Ovary (tissue), 9 donors: ENCODE data around the gene LIPF. TPM values are rescaled to one million over a fixed set of nuclear protein-coding genes. Genes with fewer than 3 reads are reported as not detected.

ENCODE experiments used
- DNase-seq, 5 donors: peaks; one replicate each; pipeline ENCODE4 v3.0.0-alpha.2; 2019 to 2020
- H3K27ac ChIP-seq, 2 donors: fragments of 200-600 bp; one replicate each; pipeline versions ENCODE4 v1.5.1 to v1.8.0; 2019 to 2022
- H3K27me3 ChIP-seq: fragments of 200-600 bp; one replicate; pipeline ENCODE4 v1.8.0; 2022
- H3K36me3 ChIP-seq: fragments of 200-600 bp; sonication (generic); one replicate; pipeline ENCODE4 v1.5.1; 2019
- H3K4me1 ChIP-seq: one replicate; pipeline ENCODE4 v1.8.1; 2013; ENCODE audit warnings: mild to moderate bottlenecking, moderate library complexity; ENCODE audit not compliant: insufficient read depth
- H3K4me3 ChIP-seq: fragments of 200-600 bp; sonication (generic); one replicate; pipeline ENCODE4 v1.5.1; 2017
- H3K9me3 ChIP-seq, 2 donors: fragments of 200-600 bp in 1 of 2; sonication (generic) in 1 of 2; one replicate each; pipeline versions ENCODE4 v1.5.1 to v1.8.1; 2013 to 2019; ENCODE audit warnings: mild to moderate bottlenecking in 1 of 2, moderate library complexity in 1 of 2
- CTCF ChIP-seq, 3 donors: fragments of 450-650 bp in 2 of 3; fragments of 200-600 bp in 1 of 3; IDR thresholded peaks; one replicate each; pipeline versions ENCODE4 v1.5.1 to v1.8.0; 2016 to 2022; ENCODE audit warnings: antibody characterized with exemption in 3 of 3, mild to moderate bottlenecking in 1 of 3
- EP300 ChIP-seq: sonication (generic); formaldehyde crosslinking; IDR thresholded peaks from one replicate; pipeline ENCODE4 v1.6.1; 2017; ENCODE audit warnings: antibody characterized with exemption
- POLR2A ChIP-seq: fragments of 450-650 bp; IDR thresholded peaks from one replicate; pipeline ENCODE4 v1.6.1; 2017; ENCODE audit warnings: antibody characterized with exemption, mild to moderate bottlenecking, moderate library complexity
- WGBS, 3 donors: extraction: QIAGEN DNeasy Blood & Tissue Kit in 1 of 3; methylation state at CpG; one replicate each; pipeline versions ENCODE4 v1.1.5 to v1.1.7; 2013 to 2017; 5-methylcytosine and 5-hydroxymethylcytosine counted together
- intact Hi-C, 4 donors: fragments of 100-400 bp; cut with DNase I; formaldehyde crosslinking; loops; one replicate each; pipeline versions ENCODE4 v1.11.0 to v1.15.1; 2022 to 2023
- polyA plus RNA-seq, 2 donors: library from polyadenylated mRNA; stranded (reverse); fragments of 200-250 nt in 1 of 2; fragments of 350-450 nt in 1 of 2; fragmentation: Illumina TruSeq in 1 of 2; extraction: RNeasy Lipid Tissue Mini Kit (QIAGEN cat#74804) in 1 of 2; gene quantifications; one replicate each; pipeline ENCODE4 v1.2.3, GENCODE V29; 2013 to 2014
- total RNA-seq, 7 donors: library from RNA; depleted of rRNA in 2 of 7; stranded (reverse); fragments of >200 nt in 2 of 7; fragmentation: NEBNext Ultra II Directional in 3 of 7; extraction: Animal tissue kit (Norgen Biotek cat#: 25700) in 3 of 7; gene quantifications; one replicate each; pipeline versions ENCODE4 v1.1.0 to v1.2.4, GENCODE V29; 2016 to 2023
- donor health status: DM: no; HTN: no; CAD: no; lungs with moderate emphysema.
- donor health status: DM: no; HTN: no; CAD: no.
- donor health status: Bipolar disorder and iron deficiency.
- donor health status: DM: yes; HTN: yes; CAD: no.
- donor health status: DM: no; HTN: no; CAD: no.
- donor health status: DM: yes; HTN: yes; CAD: no.

The LIPF gene
- total and polyA plus RNA-seq, 9 donors = 0.75 TPM; not detected in 8

GRCh38 chr10:88689366-88689765 lies 25.1 kb downstream of the LIPF start:
- Histone ChIP-seq H3K27me3 (no peaks in the 10 kb centered on the region), H3K27ac (no peak overlapping the region), H3K4me1 (no peaks in the 10 kb centered on the region), H3K9me3 (no peaks in the 10 kb centered on the region), H3K36me3 (no peaks in the 10 kb centered on the region), H3K4me3 (no peak overlapping the region)
- TF ChIP-seq CTCF (IDR thresholded peaks at IDR 0.05) (no peak), POLR2A (no peak), EP300 (no peak)
- 80 to 96% (median 92%) methylated on average over 6 of the region's 6 CpGs for WGBS, 3 donors
- no peak for DNase-seq
- intact Hi-C loops = no loop called here

- no peaks in the 10 kb centered on the region for H3K36me3 ChIP-seq
- 42 to 46% (median 44%) methylated on average over 4 of the region's 4 CpGs for WGBS, 3 donors
- no peaks in the 10 kb centered on the region for H3K27me3 ChIP-seq
- H3K9me3 ChIP-seq = no peaks in the 10 kb centered on the region
- no peak for DNase-seq
- TF ChIP-seq CTCF (IDR thresholded peaks at IDR 0.05) (no peak), POLR2A (no peak), EP300 (no peak)
- intact Hi-C loops = no loop called here
- no peak overlapping the region for H3K27ac ChIP-seq
- H3K4me1 ChIP-seq = no peaks in the 10 kb centered on the region
- no peak overlapping the region for H3K4me3 ChIP-seq
Observed at GRCh38 chr10:88693392-88694020, 29.3 kb downstream of the LIPF start.

- Histone ChIP-seq H3K27me3 (no peaks in the 10 kb centered on the region), H3K9me3 (no peaks in the 10 kb centered on the region), H3K4me1 (peaks cover 1% of the 10 kb centered on the region), H3K4me3 (no peak overlapping the region), H3K36me3 (no peaks in the 10 kb centered on the region), H3K27ac (no peak overlapping the region)
- DNase-seq = no peak
- 30 to 49% (median 36%) methylated on average over 4 of the region's 4 CpGs for WGBS, 3 donors
- intact Hi-C loops = loop anchor here in 1 of 4 donors (5.0 kb wide), 1 partner anchor 594 kb away; no protein-coding TSS in a partner anchor
- TF ChIP-seq CTCF (IDR thresholded peaks at IDR 0.05) (no peak), POLR2A (no peak), EP300 (no peak)
Observed at GRCh38 chr10:88702848-88703597, 38.8 kb downstream of the LIPF start.

- Histone ChIP-seq H3K27ac (no peak within 1 kb of the TSS), H3K4me1 (peaks cover 1% of the 10 kb centered on the region), H3K4me3 (no peak within 1 kb of the TSS), H3K9me3 (no peaks in the 10 kb centered on the region), H3K36me3 (no peaks in the 10 kb centered on the region), H3K27me3 (no peaks in the 10 kb centered on the region)
- no peak for DNase-seq
- intact Hi-C loops = no loop called here
- TF ChIP-seq CTCF (IDR thresholded peaks at IDR 0.05) = no peak
- no peak for TF ChIP-seq EP300
- TF ChIP-seq POLR2A = no peak
- WGBS, 3 donors = 89 to 100% (median 90%) methylated on average over 1 of the region's 1 CpG
Observed at GRCh38 chr10:88705958-88706357, 41.7 kb downstream of the LIPF start, which contains the start of gene LIPK. LIPK (plus strand) TSS chr10:88706249; CDS start chr10:88724544, 18,295 bp downstream.
